Smooth muscle cell of the umbilical artery (primary cell): Measurements from ENCODE around the gene NBEA. TPM values are rescaled to one million over a fixed set of nuclear protein-coding genes. Genes with fewer than 3 reads are reported as not detected.

Experiments used
- total RNA-seq: library from RNA; depleted of rRNA; stranded (reverse); fragments of >200 nt; gene quantifications from 2 replicates; pipeline ENCODE4 v1.2.3, GENCODE V29; 2014

NBEA gene
- 20.5 and 24.2 TPM in 2 replicates for total RNA-seq

GRCh38 chr13:34941835-34942731, at the start of gene NBEA:
Gene NBEA, plus strand, starts transcription at chr13:34942270. Its CDS starts 551 bp downstream, at chr13:34942821.

GRCh38 chr13:35475960-35476943, 534.2 kb downstream of the NBEA start, which contains the start of gene MAB21L1:
Gene MAB21L1, minus strand, starts transcription at chr13:35476689. Its CDS starts 551 bp downstream, at chr13:35476138.

